ENCODE measurements around the gene SLC4A5. TPM values are rescaled to one million over a fixed set of nuclear protein-coding genes. Genes with fewer than 3 reads are reported as not detected.
A peak's percentile ranks its signal among the peaks of the same experiment; 100 is the strongest.

The SLC4A5 gene
- total RNA-seq, 1 donor from 2014 or later: 0.47 TPM

DNA sequence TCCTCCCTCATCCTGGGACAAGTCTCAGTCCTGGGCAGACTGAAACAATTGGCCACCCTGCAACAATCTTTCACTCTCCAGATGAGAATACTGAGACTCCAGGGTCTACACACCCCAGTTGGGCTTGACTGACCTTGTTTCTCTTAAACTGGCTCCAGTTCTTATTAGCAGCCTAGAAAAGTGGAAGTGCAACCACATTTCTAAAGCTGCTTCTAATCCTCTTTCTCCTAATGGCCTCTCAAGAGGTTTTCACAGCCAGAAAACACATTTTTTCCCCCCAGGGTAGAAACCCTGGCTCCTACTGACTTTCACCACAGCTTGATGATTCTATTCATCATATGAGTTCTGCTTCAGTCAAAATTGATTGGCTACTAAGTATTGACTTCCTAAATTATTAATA, 45.8 kb downstream of the SLC4A5 start:
- no peaks in the 10 kb centered on the region for H3K4me1 Mint-ChIP-seq (ENCODE audit: low read depth)
- no peaks in the 10 kb centered on the region for H3K27me3 Mint-ChIP-seq (ENCODE audit: insufficient read depth)
- no peaks in the 10 kb centered on the region for H3K9me3 Mint-ChIP-seq
- no peaks in the 10 kb centered on the region for H3K36me3 Mint-ChIP-seq (ENCODE audit: low read depth)
- intact Hi-C loops (cut with micrococcal nuclease): no loop called here
- no peak for DNase-seq (ENCODE audit: low spot score)
- no peak overlapping the region for H3K27ac Mint-ChIP-seq
- H3K4me3 Mint-ChIP-seq: no peak overlapping the region

DNA sequence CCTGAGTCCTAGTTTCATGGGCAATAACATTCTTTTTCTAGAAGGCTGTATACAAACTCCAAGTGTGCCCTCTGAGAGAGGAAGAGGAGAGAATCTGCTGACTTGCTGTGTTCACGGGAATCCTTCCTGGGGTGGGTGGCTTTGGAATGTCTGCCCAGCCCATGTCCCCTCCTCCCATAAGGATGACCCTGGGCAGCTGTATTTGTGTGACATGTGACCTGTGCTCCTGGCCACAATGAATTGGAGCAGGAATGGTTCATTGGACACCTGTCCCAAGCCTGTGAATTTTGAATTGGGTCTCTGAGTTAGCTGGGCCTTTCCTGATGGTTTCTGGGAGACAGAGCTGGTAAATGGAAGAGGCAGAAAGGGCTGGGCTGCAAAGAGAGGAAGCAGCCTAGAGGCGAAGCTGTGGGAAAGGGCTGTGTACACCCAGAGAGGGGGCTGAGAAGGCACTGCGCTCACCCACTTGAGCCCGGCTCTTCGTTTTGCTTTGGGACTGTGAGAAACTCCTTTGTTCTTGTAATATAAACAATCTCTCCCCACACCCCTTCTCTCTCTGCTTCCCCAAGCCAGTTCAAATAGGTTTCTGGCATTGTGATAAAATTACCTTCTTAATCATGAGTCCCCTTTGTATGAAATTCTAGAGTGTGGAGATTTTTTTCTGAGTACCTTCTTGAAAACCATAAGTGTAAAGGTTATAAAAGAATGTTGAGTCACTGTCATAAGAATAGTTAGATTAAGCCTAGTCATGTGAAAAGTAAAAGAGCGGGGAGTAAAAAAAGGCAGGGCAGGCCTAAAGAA, 49.8 kb downstream of the SLC4A5 start:
- Mint-ChIP-seq H3K9me3 (no peaks in the 10 kb centered on the region), H3K27ac (no peak overlapping the region), H3K4me1 (ENCODE audit: low read depth) (peaks cover 13% of the 10 kb centered on the region), H3K4me3 (no peak overlapping the region), H3K27me3 (ENCODE audit: insufficient read depth) (no peaks in the 10 kb centered on the region), H3K36me3 (ENCODE audit: low read depth) (no peaks in the 10 kb centered on the region)
- no peak for DNase-seq (ENCODE audit: low spot score)
- intact Hi-C loops (cut with micrococcal nuclease): no loop called here

DNA sequence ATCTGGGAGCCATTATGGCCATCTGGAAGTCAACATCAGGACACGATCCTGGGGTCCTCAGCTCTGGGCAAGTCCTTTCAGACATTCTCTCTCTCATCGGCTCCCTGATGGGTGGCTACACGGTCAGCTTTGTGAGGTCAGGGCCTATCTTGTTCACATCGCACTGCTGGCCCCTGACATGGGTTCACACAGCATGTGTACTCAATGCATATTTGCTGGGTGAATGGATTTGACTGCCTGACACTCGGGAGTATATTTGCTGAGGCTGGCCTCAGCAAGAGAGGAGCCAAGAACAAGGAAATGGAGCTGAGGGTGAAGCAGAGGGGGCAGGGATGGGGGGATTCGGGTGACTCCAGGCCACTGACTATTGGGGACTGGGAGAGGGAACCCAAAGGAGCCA, 50.5 kb downstream of the SLC4A5 start:
- Mint-ChIP-seq H3K36me3 (ENCODE audit: low read depth) (no peaks in the 10 kb centered on the region), H3K27ac (no peak overlapping the region), H3K4me1 (ENCODE audit: low read depth) (peaks cover 13% of the 10 kb centered on the region), H3K4me3 (no peak overlapping the region), H3K9me3 (no peaks in the 10 kb centered on the region), H3K27me3 (ENCODE audit: insufficient read depth) (no peaks in the 10 kb centered on the region)
- intact Hi-C loops (cut with micrococcal nuclease): no loop called here
- no peak for DNase-seq (ENCODE audit: low spot score)

DNA sequence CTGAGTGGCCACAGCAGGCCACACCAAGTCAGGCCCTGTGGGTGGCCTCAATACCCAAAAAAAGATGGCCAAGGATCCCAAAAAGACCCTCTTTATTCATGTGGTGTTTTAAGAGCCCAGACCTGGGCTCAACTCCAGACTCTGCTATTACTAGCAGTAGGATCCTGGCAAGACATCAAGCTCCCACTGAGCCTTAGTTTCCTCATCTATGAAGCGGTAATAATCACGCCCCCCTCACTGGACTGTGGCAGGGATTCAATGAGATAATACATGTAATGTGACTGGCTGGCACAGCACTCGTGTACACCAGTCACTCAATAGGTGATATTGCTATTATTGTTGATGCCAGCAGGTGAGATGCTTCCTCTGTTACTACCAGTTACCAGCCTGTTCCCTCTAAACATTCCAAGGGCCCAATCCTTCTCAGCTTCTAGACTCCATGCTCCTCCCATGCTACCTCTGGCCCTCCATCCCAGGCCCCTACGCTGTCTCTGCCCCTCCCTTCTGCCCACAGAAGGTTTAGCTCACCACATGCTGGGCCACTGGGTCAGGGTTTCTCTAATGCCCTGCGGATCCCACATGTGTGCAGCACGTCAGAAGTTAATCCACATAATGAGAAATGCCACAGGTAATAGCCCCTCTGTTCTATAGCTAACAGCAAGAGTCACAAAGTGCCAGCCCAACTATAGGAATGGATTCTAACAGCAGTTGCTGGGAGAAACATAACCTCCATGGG, 51.2 kb downstream of the SLC4A5 start:
- H3K4me3 Mint-ChIP-seq: no peak overlapping the region
- no peaks in the 10 kb centered on the region for H3K9me3 Mint-ChIP-seq
- no peak for DNase-seq (ENCODE audit: low spot score)
- no peaks in the 10 kb centered on the region for H3K27me3 Mint-ChIP-seq (ENCODE audit: insufficient read depth)
- peaks cover 13% of the 10 kb centered on the region for H3K4me1 Mint-ChIP-seq (ENCODE audit: low read depth)
- intact Hi-C loops (cut with micrococcal nuclease): no loop called here
- H3K27ac Mint-ChIP-seq: no peak overlapping the region
- no peaks in the 10 kb centered on the region for H3K36me3 Mint-ChIP-seq (ENCODE audit: low read depth)

DNA sequence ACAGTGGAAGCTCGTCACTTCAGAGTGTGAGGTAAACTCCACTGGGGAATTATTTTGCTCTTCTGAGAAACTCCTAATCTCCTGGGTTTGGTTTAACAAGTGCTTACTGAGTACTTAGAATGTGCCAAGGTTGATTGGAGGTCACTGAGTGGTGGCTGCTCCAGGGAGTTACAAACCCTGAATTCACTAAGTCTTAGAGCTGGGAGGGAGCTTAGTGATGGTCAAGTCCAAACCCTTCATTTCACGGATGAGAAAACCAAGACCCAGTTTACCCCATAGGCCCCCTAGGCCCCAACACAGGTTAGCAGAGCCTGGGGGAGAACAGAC, 52.0 kb downstream of the SLC4A5 start:
- Mint-ChIP-seq H3K9me3 (no peaks in the 10 kb centered on the region), H3K27ac (no peak overlapping the region), H3K27me3 (ENCODE audit: insufficient read depth) (no peaks in the 10 kb centered on the region), H3K4me1 (ENCODE audit: low read depth) (peaks cover 13% of the 10 kb centered on the region), H3K4me3 (no peak overlapping the region), H3K36me3 (ENCODE audit: low read depth) (no peaks in the 10 kb centered on the region)
- no peak for DNase-seq (ENCODE audit: low spot score)
- intact Hi-C loops (cut with micrococcal nuclease): no loop called here

DNA sequence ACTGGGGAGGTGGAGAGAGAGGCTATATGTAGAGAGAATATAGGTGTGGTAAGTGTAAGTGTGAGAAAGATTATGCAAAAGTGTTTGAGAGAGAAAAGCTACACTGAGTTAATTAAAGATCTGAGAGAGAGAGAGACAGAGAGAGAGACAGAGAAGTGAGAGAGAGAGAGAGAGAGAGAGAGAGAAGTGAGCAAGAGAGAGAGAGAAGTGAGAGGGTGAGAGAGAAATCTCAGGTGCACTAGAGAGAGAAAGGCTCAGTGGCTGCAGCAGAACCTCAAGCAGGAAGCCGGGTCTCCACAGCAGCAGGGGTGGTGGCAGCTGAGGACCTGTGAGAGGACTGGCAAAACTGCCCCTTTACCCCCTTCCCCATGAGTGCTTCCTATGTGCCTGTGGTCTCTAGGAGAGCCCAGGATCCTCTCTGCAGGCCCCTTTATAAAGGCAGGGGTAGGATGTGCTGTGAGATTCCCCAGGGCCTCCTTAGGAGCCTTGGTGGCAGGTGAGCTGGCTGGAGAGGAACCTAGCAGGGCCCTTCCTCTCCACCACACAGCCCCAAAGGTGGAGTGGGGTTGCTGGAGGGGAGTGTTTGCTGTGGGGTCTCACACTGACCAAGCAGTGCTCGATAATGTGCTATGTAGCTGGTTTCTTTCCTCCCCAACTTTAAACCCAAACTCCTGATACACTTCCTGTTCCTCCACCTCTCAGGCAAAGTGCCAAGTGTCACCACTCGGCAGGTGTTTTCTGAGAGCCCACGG, 52.6 kb downstream of the SLC4A5 start:
- Mint-ChIP-seq H3K4me3 (peak overlapping the region; percentile 30), H3K27me3 (ENCODE audit: insufficient read depth) (no peaks in the 10 kb centered on the region), H3K36me3 (ENCODE audit: low read depth) (no peaks in the 10 kb centered on the region), H3K9me3 (no peaks in the 10 kb centered on the region), H3K27ac (peak overlapping the region; percentile 75), H3K4me1 (ENCODE audit: low read depth) (peaks cover 13% of the 10 kb centered on the region)
- intact Hi-C loops (cut with micrococcal nuclease): no loop called here
- peak; percentile 8 for DNase-seq (ENCODE audit: low spot score)

DNA sequence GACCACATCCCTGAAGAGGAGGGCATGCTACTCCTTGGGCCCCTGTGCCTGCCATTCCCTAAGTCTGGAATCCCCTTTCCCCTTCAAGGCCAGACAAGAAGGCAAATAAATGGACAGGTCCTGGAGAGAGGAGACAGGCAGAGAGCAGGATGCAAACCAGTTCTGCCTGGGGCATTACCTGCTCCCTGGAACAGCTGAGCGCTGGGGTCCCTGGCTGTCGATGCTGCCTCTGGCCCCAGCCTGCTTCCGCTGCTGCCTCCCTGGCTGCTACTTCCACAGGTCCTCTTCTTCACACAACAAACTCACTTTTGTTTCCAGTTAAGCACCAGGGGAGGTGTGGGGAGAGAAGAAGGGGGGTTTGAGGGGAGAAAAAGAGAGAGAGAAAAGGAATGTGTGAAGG, 53.1 kb downstream of the SLC4A5 start:
- Mint-ChIP-seq H3K36me3 (ENCODE audit: low read depth) (no peaks in the 10 kb centered on the region), H3K27me3 (ENCODE audit: insufficient read depth) (no peaks in the 10 kb centered on the region), H3K9me3 (no peaks in the 10 kb centered on the region), H3K4me1 (ENCODE audit: low read depth) (peaks cover 13% of the 10 kb centered on the region), H3K4me3 (peak overlapping the region; percentile 30), H3K27ac (peak overlapping the region; percentile 75)
- intact Hi-C loops (cut with micrococcal nuclease): no loop called here
- no peak for DNase-seq (ENCODE audit: low spot score)

DNA sequence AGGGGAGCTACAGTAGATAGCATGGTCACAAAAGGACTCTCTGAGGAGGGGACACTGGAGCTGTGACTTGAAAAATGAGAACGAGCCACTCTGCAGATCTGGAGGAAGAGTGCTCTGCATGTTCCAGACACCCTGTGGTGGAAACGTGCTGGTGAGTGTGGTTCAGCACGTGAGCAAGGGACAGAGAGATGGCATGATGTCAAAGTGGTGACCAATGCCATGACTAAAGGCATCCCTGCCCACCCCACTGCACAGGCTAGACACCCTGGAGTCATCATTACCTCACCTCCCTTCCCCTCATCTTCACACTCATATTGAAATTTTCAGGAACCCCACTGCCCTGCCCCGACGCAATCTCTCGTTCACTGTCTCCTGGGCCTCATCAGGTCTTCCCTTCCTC, 56.5 kb downstream of the SLC4A5 start:
- no peaks in the 10 kb centered on the region for H3K36me3 Mint-ChIP-seq (ENCODE audit: low read depth)
- no peaks in the 10 kb centered on the region for H3K9me3 Mint-ChIP-seq
- peaks cover 13% of the 10 kb centered on the region for H3K4me1 Mint-ChIP-seq (ENCODE audit: low read depth)
- H3K27me3 Mint-ChIP-seq (ENCODE audit: insufficient read depth): no peaks in the 10 kb centered on the region
- H3K4me3 Mint-ChIP-seq: no peak overlapping the region
- H3K27ac Mint-ChIP-seq: no peak overlapping the region
- intact Hi-C loops (cut with micrococcal nuclease): no loop called here
- no peak for DNase-seq (ENCODE audit: low spot score)

DNA sequence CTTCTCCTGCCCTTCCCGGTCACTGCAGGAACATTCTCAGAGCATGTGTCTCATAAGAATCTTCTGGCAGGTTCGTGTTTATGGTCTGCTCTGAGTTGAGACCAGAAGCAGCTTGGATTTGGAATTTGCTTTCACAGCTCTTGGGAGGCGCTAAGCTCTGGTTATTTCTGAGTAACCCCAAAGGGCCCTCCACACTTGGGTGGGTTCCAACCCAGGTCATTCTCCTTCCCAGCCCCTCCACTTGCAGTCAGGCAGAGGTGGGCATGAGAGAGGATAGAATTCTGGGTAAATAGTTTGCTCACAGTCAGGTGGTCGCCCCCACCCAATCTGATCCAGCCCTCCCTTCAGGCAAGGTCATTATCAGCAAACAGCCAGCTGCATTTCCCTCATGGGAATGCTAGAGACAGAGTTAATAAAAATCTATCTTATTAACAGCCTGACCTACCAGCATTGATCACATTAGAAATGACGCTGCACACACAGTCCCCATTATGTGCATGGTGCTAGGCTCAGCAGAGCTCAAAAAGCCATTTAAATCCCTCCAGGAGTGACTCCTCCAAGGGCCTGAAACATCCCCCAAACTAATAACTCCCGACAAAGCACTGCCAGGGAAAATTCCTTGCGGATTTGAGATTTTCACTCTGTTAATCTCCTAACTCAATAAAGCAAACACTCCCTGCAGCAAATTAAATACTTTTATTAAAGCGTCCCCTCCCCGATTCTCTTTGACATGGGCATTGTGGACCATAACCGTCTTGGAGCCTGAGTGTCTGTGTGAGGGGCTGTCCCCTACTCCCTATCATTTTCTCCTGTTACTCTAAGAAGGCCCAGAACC, 61.9 kb downstream of the SLC4A5 start:
- peaks cover 9% of the 10 kb centered on the region for H3K27me3 Mint-ChIP-seq (ENCODE audit: insufficient read depth)
- H3K36me3 Mint-ChIP-seq (ENCODE audit: low read depth): peaks cover 1% of the 10 kb centered on the region
- intact Hi-C loops (cut with micrococcal nuclease): no loop called here
- H3K4me1 Mint-ChIP-seq (ENCODE audit: low read depth): no peaks in the 10 kb centered on the region
- DNase-seq (ENCODE audit: low spot score): no peak
- H3K27ac Mint-ChIP-seq: no peak overlapping the region
- no peak overlapping the region for H3K4me3 Mint-ChIP-seq
- no peaks in the 10 kb centered on the region for H3K9me3 Mint-ChIP-seq

DNA sequence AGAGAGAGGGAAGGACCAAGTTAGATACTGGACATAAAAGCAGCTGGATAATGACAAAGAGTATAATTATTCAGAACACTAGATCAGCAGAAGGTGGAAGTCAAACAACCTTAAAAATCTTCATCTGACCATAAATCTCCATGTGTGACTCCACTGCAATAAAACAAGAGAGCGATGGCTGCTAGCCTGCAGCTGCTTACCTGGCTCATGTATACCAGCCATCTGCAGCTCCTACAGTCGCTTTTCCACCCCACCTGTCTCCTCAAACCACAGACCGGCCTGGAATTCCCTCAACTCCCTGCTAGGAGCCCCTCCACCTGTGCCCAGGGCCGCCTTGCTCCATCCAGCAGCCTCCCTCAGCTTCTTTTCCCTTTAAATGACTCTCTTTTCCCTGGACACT, 64.5 kb downstream of the SLC4A5 start:
- H3K4me1 Mint-ChIP-seq (ENCODE audit: low read depth): no peaks in the 10 kb centered on the region
- peaks cover 1% of the 10 kb centered on the region for H3K36me3 Mint-ChIP-seq (ENCODE audit: low read depth)
- H3K9me3 Mint-ChIP-seq: no peaks in the 10 kb centered on the region

DNA sequence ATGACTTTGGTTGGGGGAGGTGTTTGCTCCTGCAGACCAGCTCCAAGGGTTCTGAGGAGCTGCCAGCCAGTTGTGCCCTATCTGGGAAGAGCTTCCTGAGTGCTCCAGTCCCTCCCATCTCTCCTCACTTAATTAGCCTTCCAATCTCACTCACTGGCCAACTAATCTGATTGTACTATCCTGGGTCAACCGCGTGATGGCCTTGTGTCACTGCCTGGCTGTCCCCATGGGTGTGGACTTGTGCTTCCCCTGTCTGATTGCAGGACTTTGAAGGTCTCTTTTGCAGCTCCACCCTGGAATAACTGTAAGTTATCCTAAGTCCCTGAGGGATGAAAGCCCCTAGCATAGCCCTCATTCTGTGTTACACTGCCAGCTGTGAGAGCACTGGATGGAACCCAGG, 65.0 kb downstream of the SLC4A5 start:
- Mint-ChIP-seq H3K9me3 (no peaks in the 10 kb centered on the region), H3K4me1 (ENCODE audit: low read depth) (no peaks in the 10 kb centered on the region), H3K27me3 (ENCODE audit: insufficient read depth) (peaks cover 9% of the 10 kb centered on the region), H3K4me3 (no peak overlapping the region), H3K27ac (no peak overlapping the region), H3K36me3 (ENCODE audit: low read depth) (peaks cover 1% of the 10 kb centered on the region)
- no peak for DNase-seq (ENCODE audit: low spot score)
- intact Hi-C loops (cut with micrococcal nuclease): no loop called here

More for the DNA sequence above, 64.5 kb downstream of the SLC4A5 start:
- Mint-ChIP-seq H3K4me3 (no peak overlapping the region), H3K27me3 (ENCODE audit: insufficient read depth) (peaks cover 9% of the 10 kb centered on the region), H3K27ac (no peak overlapping the region)
- intact Hi-C loops (cut with micrococcal nuclease): no loop called here
- DNase-seq (ENCODE audit: low spot score): no peak

DNA sequence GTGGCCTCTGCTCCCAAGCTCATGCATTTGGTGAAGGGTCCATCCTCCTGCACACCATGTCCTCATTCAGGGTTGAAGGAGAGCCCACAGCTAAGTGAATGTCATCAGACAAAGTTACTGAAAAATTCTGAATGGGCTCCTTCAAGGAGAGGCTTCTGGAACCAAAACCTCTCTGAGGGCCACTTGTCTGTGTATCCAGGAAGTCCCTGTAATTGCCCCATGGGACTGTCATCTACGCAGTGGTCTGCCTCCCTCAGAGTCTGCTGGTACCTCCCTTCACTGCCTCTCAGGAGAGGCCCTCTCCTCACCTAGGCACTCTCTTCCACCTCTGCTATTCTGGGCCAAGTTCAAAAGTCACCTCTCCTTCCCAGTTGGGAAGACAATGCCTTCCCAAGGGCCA, 68.0 kb downstream of the SLC4A5 start:
- Mint-ChIP-seq H3K27me3 (ENCODE audit: insufficient read depth) (peaks cover 11% of the 10 kb centered on the region), H3K4me1 (ENCODE audit: low read depth) (no peaks in the 10 kb centered on the region), H3K27ac (no peak overlapping the region)

More for the DNA sequence above, 68.0 kb downstream of the SLC4A5 start:
- H3K9me3 Mint-ChIP-seq: no peaks in the 10 kb centered on the region
- H3K4me3 Mint-ChIP-seq: no peak overlapping the region
- peaks cover 1% of the 10 kb centered on the region for H3K36me3 Mint-ChIP-seq (ENCODE audit: low read depth)
- DNase-seq (ENCODE audit: low spot score): no peak
- intact Hi-C loops (cut with micrococcal nuclease): no loop called here

All from activated T-helper 1 cell treated with anti-CD3 and anti-CD28 coated beads, Interleukin-12 subunit alpha, Interleukin-12 subunit beta, Interleukin-2, Interleukin-4 antibody, amounts not matched to agents 30 ng/mL and 10 ng/mL and 1 ng/mL, durations not matched to agents 14 hours and 24 hours and 36 hours (primary cell).